ENCODE measurements around the gene ATAD3A.
"Not testable (repeated sequence)": the region's sequence is repeated elsewhere in the genome, so short reads cannot be mapped to it uniquely, and the experiment has no call there.

Gene ATAD3A

GRCh38 chr1:1490633-1491230 is 21.2 kb upstream of the ATAD3A start:
- no peak for DNase-seq

- no peak for DNase-seq
Measured at GRCh38 chr1:1491601-1492000, 20.4 kb upstream of the ATAD3A start.

- not testable (repeated sequence) for DNase-seq
Measured at GRCh38 chr1:1494311-1494710, 17.7 kb upstream of the ATAD3A start.

GRCh38 chr1:1495461-1495975 is 16.4 kb upstream of the ATAD3A start:
- not testable (repeated sequence) for DNase-seq

GRCh38 chr1:1504777-1505365 is 7.1 kb upstream of the ATAD3A start:
- DNase-seq = peak; percentile 78

- DNase-seq = not testable (repeated sequence)
Measured at GRCh38 chr1:1505366-1505798, 6.6 kb upstream of the ATAD3A start.

GRCh38 chr1:1505801-1506200 is 6.2 kb upstream of the ATAD3A start:
- not testable (repeated sequence) for DNase-seq

- no peak for DNase-seq
Measured at GRCh38 chr1:1507305-1507704, 4.7 kb upstream of the ATAD3A start.

- DNase-seq = not testable (repeated sequence)
Measured at GRCh38 chr1:1508775-1509464, 3.0 kb upstream of the ATAD3A start.

GRCh38 chr1:1509465-1509850 is 2.5 kb upstream of the ATAD3A start:
- not testable (repeated sequence) for DNase-seq

GRCh38 chr1:1510912-1511532 is 940 bp upstream of the ATAD3A start:
- DNase-seq = no peak

GRCh38 chr1:1512425-1512824 is 463 bp downstream of the ATAD3A start:
- DNase-seq = peak; percentile 10

- DNase-seq = not testable (repeated sequence)
Measured at GRCh38 chr1:1513675-1514074, 1.7 kb downstream of the ATAD3A start.

- not testable (repeated sequence) for DNase-seq
Measured at GRCh38 chr1:1514376-1514775, 2.4 kb downstream of the ATAD3A start.

GRCh38 chr1:1516923-1517322 is 5.0 kb downstream of the ATAD3A start:
- DNase-seq = not testable (repeated sequence)

- no peak for DNase-seq
Measured at GRCh38 chr1:1517973-1518620, 6.1 kb downstream of the ATAD3A start.

GRCh38 chr1:1518621-1519007 is 6.7 kb downstream of the ATAD3A start:
- DNase-seq = not testable (repeated sequence)

GRCh38 chr1:1519805-1520505 is 8.0 kb downstream of the ATAD3A start:
- not testable (repeated sequence) for DNase-seq

- no peak for DNase-seq
Measured at GRCh38 chr1:1521331-1521730, 9.4 kb downstream of the ATAD3A start.

GRCh38 chr1:1522536-1522935 is 10.6 kb downstream of the ATAD3A start:
- DNase-seq = not testable (repeated sequence)

- not testable (repeated sequence) for DNase-seq
Measured at GRCh38 chr1:1523226-1523625, 11.3 kb downstream of the ATAD3A start.

- DNase-seq = not testable (repeated sequence)
Measured at GRCh38 chr1:1523651-1524050, 11.7 kb downstream of the ATAD3A start.

Measured in stimulated activated CD4-positive, alpha-beta T cell treated with anti-CD3 and anti-CD28 coated beads, Interleukin-4, amount 100 ng/mL, for 24 hours (primary cell).